Middle frontal gyrus (tissue), 1 donor: ENCODE results near the gene LRRC10B.
"Not testable (repeated sequence)": the region's sequence is repeated elsewhere in the genome, so short reads cannot be mapped to it uniquely, and the experiment has no call there.

Experiments used
- DNase-seq: peaks from one replicate; pipeline ENCODE4 v3.0.0-alpha.2; 2015; ENCODE audit warnings: low spot score; ENCODE audit errors: extremely low spot score

LRRC10B gene

GRCh38 chr11:61507962-61508861 lies at the start of gene LRRC10B:
Gene LRRC10B (plus strand): TSS chr11:61508749. CDS start chr11:61508999, 250 bp downstream.
- no peak for DNase-seq

GRCh38 chr11:61460474-61460881 lies 48.1 kb upstream of the LRRC10B start:
- no peak for DNase-seq

GRCh38 chr11:61460986-61461385 lies 47.6 kb upstream of the LRRC10B start:
- no peak for DNase-seq

- not testable (repeated sequence) for DNase-seq
Measured at GRCh38 chr11:61467602-61468001, 40.9 kb upstream of the LRRC10B start.

- no peak for DNase-seq
Measured at GRCh38 chr11:61468002-61468401, 40.5 kb upstream of the LRRC10B start.

GRCh38 chr11:61472282-61472681 lies 36.3 kb upstream of the LRRC10B start:
- no peak for DNase-seq

GRCh38 chr11:61472868-61473267 lies 35.7 kb upstream of the LRRC10B start:
- DNase-seq = no peak

GRCh38 chr11:61473370-61474012 lies 35.1 kb upstream of the LRRC10B start:
- DNase-seq = no peak

- no peak for DNase-seq
Measured at GRCh38 chr11:61474013-61474643, 34.4 kb upstream of the LRRC10B start.

GRCh38 chr11:61475433-61475832 lies 33.1 kb upstream of the LRRC10B start:
- DNase-seq = no peak

- no peak for DNase-seq
Measured at GRCh38 chr11:61476371-61476770, 32.2 kb upstream of the LRRC10B start.

- DNase-seq = no peak
Measured at GRCh38 chr11:61477126-61477525, 31.4 kb upstream of the LRRC10B start.

GRCh38 chr11:61477727-61478148 lies 30.8 kb upstream of the LRRC10B start:
- no peak for DNase-seq

GRCh38 chr11:61479360-61480058 lies 29.0 kb upstream of the LRRC10B start:
- DNase-seq = not testable (repeated sequence)

GRCh38 chr11:61480261-61480993 lies 28.1 kb upstream of the LRRC10B start:
- no peak for DNase-seq

- DNase-seq = no peak
Measured at GRCh38 chr11:61480994-61481335, 27.6 kb upstream of the LRRC10B start.

GRCh38 chr11:61481806-61482205 lies 26.7 kb upstream of the LRRC10B start:
- DNase-seq = no peak

- DNase-seq = no peak
Measured at GRCh38 chr11:61482513-61482912, 26.0 kb upstream of the LRRC10B start.

GRCh38 chr11:61484541-61484940 lies 24.0 kb upstream of the LRRC10B start:
- no peak for DNase-seq

- no peak for DNase-seq
Measured at GRCh38 chr11:61485080-61485479, 23.5 kb upstream of the LRRC10B start.
